ENCODE measurements around the gene ASS1. TPM values are rescaled to one million over a fixed set of nuclear protein-coding genes. Genes with fewer than 3 reads are reported as not detected.

The ASS1 gene
- total RNA-seq, 1 donor from 2014 or later, result 162 TPM

GRCh38 chr9:130474106-130474505 is 29.3 kb downstream of the ASS1 start:
- no peaks in the 10 kb centered on the region for H3K9me3 ChIP-seq
- no peak for DNase-seq (ENCODE audit: low spot score in 2 of 2)
- peaks cover 13 to 26% of the 10 kb centered on the region in 2 donors for H3K36me3 ChIP-seq
- H3K4me1 ChIP-seq, result no peaks in the 10 kb centered on the region
- intact Hi-C loops (cut with DNase I), result no loop called here
- TF ChIP-seq CTCF (IDR thresholded peaks at IDR 0.05), result no peak
- no peak overlapping the region for H3K27ac ChIP-seq
- no peak overlapping the region for H3K4me3 ChIP-seq
- no peaks in the 10 kb centered on the region for H3K27me3 ChIP-seq

- Histone ChIP-seq H3K27me3 (no peaks in the 10 kb centered on the region), H3K9me3 (no peaks in the 10 kb centered on the region), H3K27ac (no peak overlapping the region), H3K4me3 (no peak overlapping the region), H3K36me3 (peaks cover 7 to 25% of the 10 kb centered on the region in 2 donors), H3K4me1 (no peaks in the 10 kb centered on the region)
- no peak for TF ChIP-seq CTCF (IDR thresholded peaks at IDR 0.05)
- DNase-seq (ENCODE audit: low spot score in 2 of 2), result no peak
- intact Hi-C loops (cut with DNase I), result no loop called here
Measured at GRCh38 chr9:130476151-130476730, 31.5 kb downstream of the ASS1 start.

GRCh38 chr9:130477564-130477963 is 32.8 kb downstream of the ASS1 start:
- no peaks in the 10 kb centered on the region for H3K4me1 ChIP-seq
- no peak for DNase-seq (ENCODE audit: low spot score in 2 of 2)
- intact Hi-C loops (cut with DNase I), result no loop called here
- H3K27me3 ChIP-seq, result no peaks in the 10 kb centered on the region
- no peak for TF ChIP-seq CTCF (IDR thresholded peaks at IDR 0.05)
- no peak overlapping the region for H3K27ac ChIP-seq
- H3K36me3 ChIP-seq, result peaks cover 5 to 28% of the 10 kb centered on the region in 2 donors
- H3K9me3 ChIP-seq, result no peaks in the 10 kb centered on the region
- no peak overlapping the region for H3K4me3 ChIP-seq

- Histone ChIP-seq H3K27ac (no peak overlapping the region), H3K9me3 (no peaks in the 10 kb centered on the region), H3K27me3 (no peaks in the 10 kb centered on the region), H3K36me3 (peaks cover 5 to 28% of the 10 kb centered on the region in 2 donors), H3K4me1 (no peaks in the 10 kb centered on the region), H3K4me3 (no peak overlapping the region)
- no peak for TF ChIP-seq CTCF (IDR thresholded peaks at IDR 0.05)
- DNase-seq (ENCODE audit: low spot score in 2 of 2), result no peak
- intact Hi-C loops (cut with DNase I), result no loop called here
Measured at GRCh38 chr9:130478152-130478551, 33.4 kb downstream of the ASS1 start.

- no peak overlapping the region for H3K4me3 ChIP-seq
- DNase-seq (ENCODE audit: low spot score in 2 of 2), result no peak
- no peak for TF ChIP-seq CTCF (IDR thresholded peaks at IDR 0.05)
- H3K4me1 ChIP-seq, result no peaks in the 10 kb centered on the region
- intact Hi-C loops (cut with DNase I), result no loop called here
- H3K9me3 ChIP-seq, result no peaks in the 10 kb centered on the region
- H3K27ac ChIP-seq, result no peak overlapping the region
- peaks cover 5 to 28% of the 10 kb centered on the region in 2 donors for H3K36me3 ChIP-seq
- H3K27me3 ChIP-seq, result no peaks in the 10 kb centered on the region
Measured at GRCh38 chr9:130478736-130479575, 34.2 kb downstream of the ASS1 start.

Measured in ascending aorta (tissue), 2 donors.